OCI-LY3 (cell line): Measurements from ENCODE around the gene UBE2U.

Experiments
- H2AFZ ChIP-seq: fragments of 200-600, 300-600 bp; shearing (Covaris generic); 2 replicates; pipeline ENCODE4 v1.6.0; 2014; ENCODE audit warnings: antibody characterized with exemption, low read depth, low read length
- H3K27ac ChIP-seq: fragments of 200-600, 300-600 bp; sonication (generic); 2 replicates; pipeline ENCODE4 v1.5.1; 2014; ENCODE audit warnings: mild to moderate bottlenecking, low read length, moderate library complexity, mixed read lengths
- H3K27me3 ChIP-seq: fragments of 200-600, 300-600 bp; sonication (generic); 2 replicates; pipeline ENCODE4 v1.6.1; 2014; ENCODE audit warnings: low read depth, low read length, mixed read lengths
- H3K36me3 ChIP-seq: fragments of 200-600, 300-600 bp; sonication (generic); replicated peaks from 2 replicates; pipeline ENCODE3; 2014; ENCODE audit warnings: low read depth, low read length, mixed read lengths
- H3K4me1 ChIP-seq: fragments of 300-600, 200-600 bp; sonication (generic); 2 replicates; pipeline ENCODE4 v1.6.1; 2014; ENCODE audit warnings: low read length, mixed read lengths
- H3K4me2 ChIP-seq: fragments of 200-600, 300-600 bp; sonication (generic); 2 replicates; pipeline ENCODE4 v1.6.1; 2014; ENCODE audit warnings: low read length, mixed read lengths
- H3K4me3 ChIP-seq: fragments of 300-600, 200-600 bp; sonication (generic); 2 replicates; pipeline ENCODE4 v1.5.1; 2014; ENCODE audit warnings: antibody characterized with exemption, mild to moderate bottlenecking, low read length, moderate library complexity
- H3K79me2 ChIP-seq: fragments of 300-600, 200-600 bp; shearing (Covaris generic); 2 replicates; pipeline ENCODE4 v1.6.1; 2014; ENCODE audit warnings: mild to moderate bottlenecking, low read length, mixed read lengths
- H3K9ac ChIP-seq: fragments of 300-600, 200-600 bp; shearing (Covaris generic); 2 replicates; pipeline ENCODE4 v1.6.0; 2014; ENCODE audit warnings: mild to moderate bottlenecking, low read length, moderate library complexity
- H3K9me3 ChIP-seq: fragments of 200-600, 300-600 bp; shearing (Covaris generic); 2 replicates; pipeline ENCODE4 v1.6.1; 2014; ENCODE audit warnings: low read length, mixed read lengths; ENCODE audit not compliant: insufficient read depth
- H4K20me1 ChIP-seq: fragments of 200-600, 300-600 bp; sonication (generic); 2 replicates; pipeline ENCODE4 v1.6.1; 2016; ENCODE audit warnings: low read length, mixed read lengths; ENCODE audit not compliant: insufficient read depth
- CTCF ChIP-seq: fragments of 200-600, 300-600 bp; sonication (generic); IDR thresholded peaks from 2 replicates; pipeline ENCODE4 v1.5.1; 2014; ENCODE audit warnings: antibody characterized with exemption, low read length, low read depth
- EZH2phosphoT487 ChIP-seq: fragments of 200-600 bp; shearing (Covaris generic); IDR thresholded peaks from 2 replicates; pipeline ENCODE4 v1.6.1; 2018; ENCODE audit warnings: antibody characterized with exemption, mixed run types, low read depth

Gene UBE2U

GRCh38 chr1:64287071-64287470, 83.6 kb downstream of the UBE2U start:
- H3K36me3 ChIP-seq, result no peaks in the 10 kb centered on the region
- no peaks in the 10 kb centered on the region for H3K79me2 ChIP-seq
- no peaks in the 10 kb centered on the region for H3K4me1 ChIP-seq
- no peak overlapping the region for H3K9ac ChIP-seq
- H4K20me1 ChIP-seq, result no peaks in the 10 kb centered on the region
- no peaks in the 10 kb centered on the region; the same call in 1 of the 2 replicates for H3K27me3 ChIP-seq
- H2AFZ ChIP-seq, result no peak overlapping the region
- TF ChIP-seq CTCF (no peak), EZH2phosphoT487 (no peak)
- no peaks in the 10 kb centered on the region for H3K9me3 ChIP-seq
- H3K27ac ChIP-seq, result no peak overlapping the region
- H3K4me3 ChIP-seq, result no peak overlapping the region
- H3K4me2 ChIP-seq, result no peak overlapping the region

- Histone ChIP-seq H3K9me3 (no peaks in the 10 kb centered on the region), H4K20me1 (no peaks in the 10 kb centered on the region), H3K36me3 (no peaks in the 10 kb centered on the region), H3K4me3 (no peak overlapping the region), H3K79me2 (no peaks in the 10 kb centered on the region), H3K4me2 (no peak overlapping the region), H3K9ac (no peak overlapping the region), H3K27ac (no peak overlapping the region), H2AFZ (no peak overlapping the region), H3K4me1 (no peaks in the 10 kb centered on the region), H3K27me3 (no peaks in the 10 kb centered on the region; the same call in 1 of the 2 replicates)
- TF ChIP-seq CTCF (no peak), EZH2phosphoT487 (no peak)
Observed at GRCh38 chr1:64290420-64290819, 87.0 kb downstream of the UBE2U start.

- Histone ChIP-seq H3K9me3 (no peaks in the 10 kb centered on the region), H4K20me1 (no peaks in the 10 kb centered on the region), H2AFZ (no peak overlapping the region), H3K4me2 (no peak overlapping the region), H3K27me3 (peaks cover 4% of the 10 kb centered on the region; the same call in 1 of the 2 replicates), H3K4me1 (no peaks in the 10 kb centered on the region), H3K27ac (no peak overlapping the region), H3K79me2 (no peaks in the 10 kb centered on the region), H3K9ac (no peak overlapping the region), H3K36me3 (no peaks in the 10 kb centered on the region), H3K4me3 (no peak overlapping the region)
- TF ChIP-seq CTCF, result no peak
- no peak for TF ChIP-seq EZH2phosphoT487
Observed at GRCh38 chr1:64291931-64292330, 88.5 kb downstream of the UBE2U start.

- no peaks in the 10 kb centered on the region for H4K20me1 ChIP-seq
- H3K9ac ChIP-seq, result no peak overlapping the region
- peaks cover 4% of the 10 kb centered on the region; the same call in 1 of the 2 replicates for H3K27me3 ChIP-seq
- no peak overlapping the region for H3K27ac ChIP-seq
- TF ChIP-seq EZH2phosphoT487, result no peak
- no peak for TF ChIP-seq CTCF
- no peak overlapping the region for H2AFZ ChIP-seq
- no peaks in the 10 kb centered on the region for H3K36me3 ChIP-seq
- H3K4me2 ChIP-seq, result no peak overlapping the region
- no peaks in the 10 kb centered on the region for H3K4me1 ChIP-seq
- no peak overlapping the region for H3K4me3 ChIP-seq
- H3K9me3 ChIP-seq, result no peaks in the 10 kb centered on the region
- H3K79me2 ChIP-seq, result no peaks in the 10 kb centered on the region
Observed at GRCh38 chr1:64292399-64292798, 89.0 kb downstream of the UBE2U start.
